H9 (cell line): ENCODE results near the gene SLC25A41. TPM values are rescaled to one million over a fixed set of nuclear protein-coding genes. Genes with fewer than 3 reads are reported as not detected.

ENCODE experiments used
- DNase-seq: peaks from one replicate; pipeline ENCODE4 v3.0.0-alpha.2; 2017
- H2AFZ ChIP-seq: one replicate; pipeline ENCODE4 v1.6.1; 2013; ENCODE audit warnings: mild to moderate bottlenecking, low read length, control low read depth, moderate library complexity
- H2AK5ac ChIP-seq: 2 replicates; pipeline ENCODE4 v1.6.1; 2013; ENCODE audit warnings: low read length, control low read depth, mixed read lengths; ENCODE audit not compliant: insufficient read length
- H2BK120ac ChIP-seq: one replicate; pipeline ENCODE4 v1.6.1; 2013; ENCODE audit warnings: low read depth, mild to moderate bottlenecking, low read length, control low read depth, inconsistent platforms; ENCODE audit not compliant: poor library complexity, severe bottlenecking
- H2BK12ac ChIP-seq: 2 replicates; pipeline ENCODE4 v1.6.1; 2013; ENCODE audit warnings: low read length, control low read depth, mixed read lengths, low read depth; ENCODE audit not compliant: insufficient read length
- H2BK15ac ChIP-seq: 2 replicates; pipeline ENCODE4 v1.6.1; 2013; ENCODE audit warnings: low read depth, low read length, control low read depth
- H2BK20ac ChIP-seq: one replicate; pipeline ENCODE4 v1.6.1; 2013; ENCODE audit warnings: low read depth, mild to moderate bottlenecking, low read length, control low read depth, inconsistent platforms; ENCODE audit not compliant: poor library complexity, severe bottlenecking
- H2BK5ac ChIP-seq: 2 replicates; pipeline ENCODE4 v1.6.1; 2013; ENCODE audit warnings: low read length, control low read depth, mixed read lengths; ENCODE audit not compliant: insufficient read length
- H3K14ac ChIP-seq: 2 replicates; pipeline ENCODE4 v1.6.1; 2013; ENCODE audit warnings: low read length, control low read depth; ENCODE audit not compliant: insufficient read depth
- H3K18ac ChIP-seq: 2 replicates; pipeline ENCODE4 v1.6.1; 2013; ENCODE audit warnings: low read depth, mild to moderate bottlenecking, mixed read lengths, low read length, control low read depth; ENCODE audit not compliant: insufficient read length
- H3K23ac ChIP-seq: 2 replicates; pipeline ENCODE4 v1.6.1; 2013; ENCODE audit warnings: low read length, control low read depth, mixed read lengths, low read depth; ENCODE audit not compliant: insufficient read length
- H3K23me2 ChIP-seq: 2 replicates; pipeline ENCODE4 v1.6.1; 2013; ENCODE audit warnings: low read depth, mild to moderate bottlenecking, mixed read lengths, low read length, control low read depth; ENCODE audit not compliant: insufficient read length, poor library complexity, severe bottlenecking
- H3K27ac ChIP-seq: 2 replicates; pipeline ENCODE4 v1.5.1; 2013; ENCODE audit warnings: low read length, control low read depth, mixed read lengths, low read depth; ENCODE audit not compliant: insufficient read length
- H3K27me3 ChIP-seq: 2 replicates; pipeline ENCODE4 v1.6.1; 2013; ENCODE audit warnings: low read length, control low read depth, inconsistent platforms; ENCODE audit not compliant: insufficient read depth
- H3K4ac ChIP-seq: 2 replicates; pipeline ENCODE4 v1.6.1; 2013; ENCODE audit warnings: low read depth, mild to moderate bottlenecking, control low read depth, inconsistent platforms, low read length, moderate library complexity
- H3K4me1 ChIP-seq: 2 replicates; pipeline ENCODE4 v1.6.1; 2013; ENCODE audit warnings: low read length, control low read depth, inconsistent platforms; ENCODE audit not compliant: insufficient read depth
- H3K4me2 ChIP-seq: 2 replicates; pipeline ENCODE4 v1.6.1; 2013; ENCODE audit warnings: low read length, control low read depth, mixed read lengths; ENCODE audit not compliant: insufficient read length, insufficient read depth
- H3K56ac ChIP-seq: 2 replicates; pipeline ENCODE4 v1.6.1; 2013; ENCODE audit warnings: low read depth, mild to moderate bottlenecking, mixed read lengths, low read length, control low read depth; ENCODE audit not compliant: insufficient read length
- H3K79me1 ChIP-seq: 2 replicates; pipeline ENCODE4 v1.6.1; 2013; ENCODE audit warnings: low read depth, mild to moderate bottlenecking, moderate library complexity, low read length, control low read depth, inconsistent platforms; ENCODE audit not compliant: insufficient read depth, poor library complexity, severe bottlenecking
- H3K79me2 ChIP-seq: 2 replicates; pipeline ENCODE4 v1.6.1; 2013; ENCODE audit warnings: low read length, control low read depth, inconsistent platforms; ENCODE audit not compliant: insufficient read depth
- H3K9ac ChIP-seq: 2 replicates; pipeline ENCODE4 v1.6.1; 2013; ENCODE audit warnings: low read length, control low read depth, mixed read lengths; ENCODE audit not compliant: insufficient read length; ENCODE audit errors: extremely low read depth
- H3K9me3 ChIP-seq: one replicate; pipeline ENCODE4 v1.6.1; 2013; ENCODE audit warnings: low read depth, low read length, inconsistent platforms; ENCODE audit not compliant: control insufficient read depth
- H3T11ph ChIP-seq: one replicate; pipeline ENCODE4 v1.6.1; 2013; ENCODE audit warnings: mild to moderate bottlenecking, low read length, control low read depth, inconsistent platforms
- H4K20me1 ChIP-seq: one replicate; pipeline ENCODE4 v1.6.1; 2013; ENCODE audit not compliant: control insufficient read depth, insufficient read length, insufficient read depth
- H4K5ac ChIP-seq: 2 replicates; pipeline ENCODE4 v1.6.1; 2013; ENCODE audit warnings: low read depth, mild to moderate bottlenecking, mixed read lengths, low read length, control low read depth; ENCODE audit not compliant: insufficient read length
- H4K8ac ChIP-seq: replicated peaks from 2 replicates; pipeline ENCODE4 v1.6.1; 2013; ENCODE audit warnings: low read length, control low read depth, mixed read lengths, low read depth; ENCODE audit not compliant: insufficient read length
- H4K91ac ChIP-seq: 2 replicates; pipeline ENCODE4 v1.6.1; 2013; ENCODE audit warnings: low read depth, mild to moderate bottlenecking, moderate library complexity, mixed read lengths, low read length, control low read depth; ENCODE audit not compliant: insufficient read length
- H3K27ac Mint-ChIP-seq, 3 experiments: 2 replicates in 2 of 3; 3 replicates in 1 of 3; pipeline ENCODE4 v1.8.0; 2020 to 2021; ENCODE audit warnings: mixed read lengths in 3 of 3, mild to moderate bottlenecking in 1 of 3, moderate library complexity in 1 of 3
- H3K27me3 Mint-ChIP-seq: 2 replicates; pipeline ENCODE4 v1.8.0; 2021; ENCODE audit warnings: low read depth, mild to moderate bottlenecking, moderate library complexity, mixed read lengths
- H3K36me3 Mint-ChIP-seq, 3 experiments: 2 replicates in 2 of 3; 3 replicates in 1 of 3; pipeline ENCODE4 v1.8.0; 2020 to 2021; ENCODE audit warnings: low read depth in 3 of 3, mixed read lengths in 3 of 3; ENCODE audit not compliant: insufficient read depth in 1 of 3
- H3K4me1 Mint-ChIP-seq, 2 experiments: 2 replicates each; pipeline ENCODE4 v1.8.0; 2020; ENCODE audit warnings: mixed read lengths in 2 of 2
- H3K4me3 Mint-ChIP-seq, 2 experiments: 2 replicates in 1 of 2; 3 replicates in 1 of 2; pipeline ENCODE4 v1.8.0; 2020 to 2021; ENCODE audit warnings: mild to moderate bottlenecking in 2 of 2, mixed read lengths in 2 of 2, moderate library complexity in 1 of 2
- H3K9me3 Mint-ChIP-seq, 2 experiments: 2 replicates in 1 of 2; 3 replicates in 1 of 2; pipeline ENCODE4 v1.8.0; 2020; ENCODE audit warnings: mild to moderate bottlenecking in 2 of 2, mixed read lengths in 2 of 2, moderate library complexity in 1 of 2
- WGBS: extraction: QIAGEN DNeasy Blood & Tissue Kit; methylation state at CpG from one replicate; pipeline ENCODE4 v1.1.7; 2013; ENCODE audit warnings: missing lambda C conversion rate, low lambda C conversion rate, mixed read lengths; ENCODE audit not compliant: insufficient read length; ENCODE audit errors: extremely low coverage; 5-methylcytosine and 5-hydroxymethylcytosine counted together
- total RNA-seq: library from RNA; stranded (reverse); gene quantifications from 2 replicates; pipeline ENCODE4 v1.2.1, GENCODE V29; 2021
- TF ChIP-seq, protein P1 (sequence below): fragments of 200-600 bp; sonication (generic); conservative IDR thresholded peaks from 3 replicates; pipeline ENCODE4 v1.8.0; 2021; ENCODE audit warnings: antibody characterized with exemption, mild to moderate bottlenecking

Gene SLC25A41
- total RNA-seq, 1 experiment from 2014 or later = 0.20 TPM

- no peak overlapping the region for H3T11ph ChIP-seq
- no peaks in the 10 kb centered on the region for H3K9me3 ChIP-seq
- H3K23me2 ChIP-seq = peaks cover 9% of the 10 kb centered on the region
- Mint-ChIP-seq H3K36me3 (peaks cover 5 to 14% (median 12%) of the 10 kb centered on the region in 3 experiments), H3K9me3 (peaks cover 0 to 1% of the 10 kb centered on the region in 2 experiments; a peak in 1 of 5 replicates), H3K27me3 (peaks cover 12% of the 10 kb centered on the region), H3K4me3 (peak overlapping the region; percentile 89 to 98), H3K27ac (peak overlapping the region; percentile 90 to 98 (median 94); a peak in 5 of 7 replicates), H3K4me1 (peaks cover 17 to 23% of the 10 kb centered on the region in 2 experiments)
- no CpG with 5 or more reads among the region's 57 CpGs for WGBS
- H2BK20ac ChIP-seq = no peak overlapping the region
- H4K20me1 ChIP-seq = no peaks in the 10 kb centered on the region
- H2AFZ ChIP-seq = no peak overlapping the region
- H2BK120ac ChIP-seq = no peak overlapping the region
- peak; percentile 97 for DNase-seq
- no peak overlapping the region for H2BK5ac ChIP-seq
- H4K8ac ChIP-seq = no peak overlapping the region
- H2BK15ac ChIP-seq = no peak overlapping the region
- H3K4me1 ChIP-seq = no peaks in the 10 kb centered on the region; the same call in 1 of the 2 replicates
- no peak overlapping the region for H3K23ac ChIP-seq
- TF ChIP-seq, protein P1, sequence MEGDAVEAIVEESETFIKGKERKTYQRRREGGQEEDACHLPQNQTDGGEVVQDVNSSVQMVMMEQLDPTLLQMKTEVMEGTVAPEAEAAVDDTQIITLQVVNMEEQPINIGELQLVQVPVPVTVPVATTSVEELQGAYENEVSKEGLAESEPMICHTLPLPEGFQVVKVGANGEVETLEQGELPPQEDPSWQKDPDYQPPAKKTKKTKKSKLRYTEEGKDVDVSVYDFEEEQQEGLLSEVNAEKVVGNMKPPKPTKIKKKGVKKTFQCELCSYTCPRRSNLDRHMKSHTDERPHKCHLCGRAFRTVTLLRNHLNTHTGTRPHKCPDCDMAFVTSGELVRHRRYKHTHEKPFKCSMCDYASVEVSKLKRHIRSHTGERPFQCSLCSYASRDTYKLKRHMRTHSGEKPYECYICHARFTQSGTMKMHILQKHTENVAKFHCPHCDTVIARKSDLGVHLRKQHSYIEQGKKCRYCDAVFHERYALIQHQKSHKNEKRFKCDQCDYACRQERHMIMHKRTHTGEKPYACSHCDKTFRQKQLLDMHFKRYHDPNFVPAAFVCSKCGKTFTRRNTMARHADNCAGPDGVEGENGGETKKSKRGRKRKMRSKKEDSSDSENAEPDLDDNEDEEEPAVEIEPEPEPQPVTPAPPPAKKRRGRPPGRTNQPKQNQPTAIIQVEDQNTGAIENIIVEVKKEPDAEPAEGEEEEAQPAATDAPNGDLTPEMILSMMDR = peak; percentile 72
- no peak overlapping the region for H3K9ac ChIP-seq
- H3K27ac ChIP-seq = no peak overlapping the region
- H3K14ac ChIP-seq = no peak overlapping the region
- H3K27me3 ChIP-seq = no peaks in the 10 kb centered on the region
- H3K18ac ChIP-seq = no peak overlapping the region
- no peak overlapping the region for H3K56ac ChIP-seq
- no peak overlapping the region for H3K4ac ChIP-seq
- no peak overlapping the region for H4K5ac ChIP-seq
- H2AK5ac ChIP-seq = no peak overlapping the region
- H2BK12ac ChIP-seq = no peak overlapping the region
- H3K79me1 ChIP-seq = no peaks in the 10 kb centered on the region
- H3K4me2 ChIP-seq = peak overlapping the region; percentile 76
- no peak overlapping the region for H4K91ac ChIP-seq
- no peaks in the 10 kb centered on the region for H3K79me2 ChIP-seq
These were observed 26.7 kb upstream of the SLC25A41 start for GRCh38 chr19:6460099-6460884.
